ENCODE measurements around the gene SLC3A2.
"Not testable (repeated sequence)": the region's sequence is repeated elsewhere in the genome, so short reads cannot be mapped to it uniquely, and the experiment has no call there.

The SLC3A2 gene

GRCh38 chr11:62839050-62839945 lies 41.4 kb upstream of the SLC3A2 start, which contains the start of gene WDR74:
Gene WDR74, minus strand, starts transcription at chr11:62839590. Its CDS starts 20 bp downstream, at chr11:62839570.
- H3K4me3 ChIP-seq (ENCODE audit: low read depth, low read length) = peak within 1 kb of the TSS; percentile 92
- no peak for TF ChIP-seq CTCF (IDR thresholded peaks at IDR 0.05; ENCODE audit: control insufficient read depth, extremely low read depth, insufficient read depth)
- peak; percentile 80 for DNase-seq (ENCODE audit: low read depth)

GRCh38 chr11:62840721-62841360 lies 39.9 kb upstream of the SLC3A2 start:
- H3K4me3 ChIP-seq (ENCODE audit: low read depth, low read length) = peak overlapping the region; percentile 92
- not testable (repeated sequence) for DNase-seq (ENCODE audit: low read depth)

- DNase-seq (ENCODE audit: low read depth) = peak; percentile 99
- H3K4me3 ChIP-seq (ENCODE audit: low read depth, low read length) = peak overlapping the region; percentile 92
- TF ChIP-seq CTCF (IDR thresholded peaks at IDR 0.05; ENCODE audit: control insufficient read depth, extremely low read depth, insufficient read depth) = no peak
Measured at GRCh38 chr11:62841361-62842170, 39.1 kb upstream of the SLC3A2 start.

GRCh38 chr11:62842171-62842741 lies 38.4 kb upstream of the SLC3A2 start:
- DNase-seq (ENCODE audit: low read depth) = no peak
- no peak for TF ChIP-seq CTCF (IDR thresholded peaks at IDR 0.05; ENCODE audit: control insufficient read depth, extremely low read depth, insufficient read depth)
- H3K4me3 ChIP-seq (ENCODE audit: low read depth, low read length) = peak overlapping the region; percentile 34

GRCh38 chr11:62842891-62843290 lies 37.8 kb upstream of the SLC3A2 start:
- DNase-seq (ENCODE audit: low read depth); H3K4me3 ChIP-seq (ENCODE audit: low read depth, low read length): not testable (repeated sequence)

GRCh38 chr11:62843466-62843865 lies 37.2 kb upstream of the SLC3A2 start:
- DNase-seq (ENCODE audit: low read depth) = no peak
- no peak overlapping the region for H3K4me3 ChIP-seq (ENCODE audit: low read depth, low read length)
- TF ChIP-seq CTCF (IDR thresholded peaks at IDR 0.05; ENCODE audit: control insufficient read depth, extremely low read depth, insufficient read depth) = no peak

GRCh38 chr11:62844154-62844553 lies 36.5 kb upstream of the SLC3A2 start:
- no peak for TF ChIP-seq CTCF (IDR thresholded peaks at IDR 0.05; ENCODE audit: control insufficient read depth, extremely low read depth, insufficient read depth)
- DNase-seq (ENCODE audit: low read depth) = no peak
- H3K4me3 ChIP-seq (ENCODE audit: low read depth, low read length) = no peak overlapping the region

Measured in LNCaP clone FGC (cell line).